Skin of body (tissue), 2 donors: ENCODE data around the gene C10orf88. TPM values are rescaled to one million over a fixed set of nuclear protein-coding genes. Genes with fewer than 3 reads are reported as not detected.
"Not testable (repeated sequence)": the region's sequence is repeated elsewhere in the genome, so short reads cannot be mapped to it uniquely, and the experiment has no call there.

ENCODE experiments used
- DNase-seq: peaks from one replicate; lab custom pipeline; 2025; lab: John Stamatoyannopoulos, UW
- total RNA-seq: library from RNA; depleted of rRNA; stranded (reverse); fragments of >200 nt; gene quantifications from one replicate; pipeline ENCODE4 v1.2.3, GENCODE V29; 2014

C10orf88 gene
- total RNA-seq, 1 donor from 2014 or later: 13.4 TPM

GRCh38 chr10:122962405-122962804 is 8.4 kb upstream of the C10orf88 start:
- no peak for DNase-seq

- no peak for DNase-seq
Measured at GRCh38 chr10:122957474-122957873, 3.4 kb upstream of the C10orf88 start.

- DNase-seq: no peak
Measured at GRCh38 chr10:122955892-122956291, 1.9 kb upstream of the C10orf88 start.

GRCh38 chr10:122954731-122955050 is 664 bp upstream of the C10orf88 start:
- DNase-seq: no peak

- no peak for DNase-seq
Measured at GRCh38 chr10:122949296-122949695, 4.7 kb downstream of the C10orf88 start.

DNA sequence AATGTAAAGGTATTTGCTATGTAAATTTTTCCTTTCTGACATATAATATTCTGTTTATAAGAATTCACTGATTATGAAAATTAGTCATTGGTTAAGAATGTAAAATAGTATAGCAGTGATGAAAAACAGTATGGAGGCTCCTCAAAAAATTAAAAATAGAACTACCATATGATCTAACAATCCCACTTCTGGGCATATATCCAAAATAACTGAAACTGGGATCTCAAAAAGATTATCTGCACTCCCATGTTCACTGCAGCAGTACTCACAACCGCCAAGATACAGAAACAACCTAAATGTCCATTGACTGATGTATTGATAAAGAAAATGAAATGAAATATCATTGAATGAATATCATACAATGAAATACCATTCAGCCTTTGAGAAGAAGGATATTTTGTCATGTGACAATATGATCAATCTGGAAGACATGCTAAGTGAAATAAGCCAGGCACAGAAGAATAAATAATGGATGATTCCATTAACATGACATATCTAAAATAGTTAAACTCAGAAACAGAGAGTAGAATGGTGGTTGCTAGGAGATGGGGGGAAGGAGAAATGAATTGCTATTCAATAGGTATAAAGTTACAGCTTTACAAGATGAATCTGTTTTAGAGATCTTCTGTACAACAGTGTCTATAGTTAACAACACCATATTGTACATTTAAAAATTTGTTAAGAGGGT is 14.0 kb downstream of the C10orf88 start:
- no peak for DNase-seq

GRCh38 chr10:122939133-122939855 is 14.7 kb downstream of the C10orf88 start:
- no peak for DNase-seq

DNA sequence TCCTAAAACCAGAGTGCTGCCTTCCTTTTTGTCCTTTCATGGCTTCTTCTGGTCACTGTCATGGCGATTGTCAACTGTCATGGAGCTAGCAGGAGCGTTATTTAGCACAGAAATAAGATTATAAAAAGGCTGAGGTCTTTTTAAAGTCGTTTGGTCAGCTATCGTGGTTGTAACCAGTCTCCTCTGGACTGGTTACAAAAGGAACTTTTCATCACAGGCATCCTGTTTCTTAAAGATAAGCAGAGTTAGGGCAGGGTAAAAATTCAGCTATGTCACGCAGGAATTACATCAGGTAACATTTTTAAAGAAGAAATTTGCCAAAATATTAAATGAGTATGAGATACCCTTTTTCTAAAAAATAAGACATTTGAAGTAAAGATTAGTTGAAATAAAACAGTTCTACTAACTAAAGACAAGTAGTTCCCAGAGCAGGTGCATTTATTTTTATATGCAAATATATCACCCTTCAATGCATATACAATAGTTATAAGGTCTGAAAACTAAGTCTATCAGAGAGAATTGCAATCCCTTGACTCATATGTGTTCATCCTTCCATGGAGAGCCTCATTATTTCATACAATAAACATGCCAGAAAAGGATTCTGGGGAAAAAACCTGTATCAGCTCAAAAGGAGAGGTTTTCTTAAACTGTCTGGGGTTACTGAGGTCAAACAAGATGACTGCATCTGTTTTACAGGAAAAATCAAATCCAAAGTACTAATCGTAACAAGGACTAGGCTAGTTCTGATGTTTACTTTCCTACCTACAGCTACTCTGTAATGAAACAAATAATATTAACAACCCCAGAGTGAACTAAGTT is 22.7 kb downstream of the C10orf88 start:
- DNase-seq: no peak

DNA sequence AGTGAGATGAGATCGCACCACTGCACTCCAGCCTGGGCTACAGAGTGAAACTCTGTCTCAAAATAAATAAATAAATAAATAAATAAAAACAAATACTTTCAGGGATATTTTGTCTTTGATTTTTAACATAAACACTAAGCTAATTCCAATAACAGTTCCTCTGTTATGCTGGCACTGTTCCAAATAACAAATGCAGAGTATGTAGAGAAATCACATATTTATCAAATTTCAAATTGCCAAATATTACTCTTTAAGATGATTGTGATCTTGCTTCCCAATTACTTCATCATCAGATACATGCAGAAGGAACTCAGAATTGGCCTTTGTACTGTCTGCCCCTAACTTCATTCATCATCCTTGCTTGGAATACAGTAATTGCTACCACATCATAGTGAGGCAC is 23.9 kb downstream of the C10orf88 start:
- no peak for DNase-seq

DNA sequence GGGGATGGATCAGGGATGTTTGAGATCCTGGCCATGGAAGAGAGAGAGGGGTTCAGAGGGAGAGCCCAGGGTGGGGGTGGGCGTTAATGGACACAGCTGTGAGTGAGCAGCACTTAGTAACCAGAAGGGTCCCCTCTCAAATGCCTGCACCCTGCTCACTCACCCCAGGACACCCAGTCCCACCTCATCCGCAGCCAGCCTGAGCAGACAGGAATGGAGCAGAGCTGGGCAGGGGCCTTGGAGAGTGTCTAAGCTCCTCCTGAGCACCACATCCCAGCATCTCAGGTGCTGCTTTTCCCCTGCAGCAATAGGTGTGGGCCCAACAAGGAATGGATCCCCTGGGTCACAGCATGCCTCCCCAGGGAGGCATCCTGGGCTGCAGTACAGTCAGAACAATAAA is 38.3 kb downstream of the C10orf88 start:
- no peak for DNase-seq

- DNase-seq: no peak
Measured at GRCh38 chr10:122911889-122912484, 42.0 kb downstream of the C10orf88 start.

DNA sequence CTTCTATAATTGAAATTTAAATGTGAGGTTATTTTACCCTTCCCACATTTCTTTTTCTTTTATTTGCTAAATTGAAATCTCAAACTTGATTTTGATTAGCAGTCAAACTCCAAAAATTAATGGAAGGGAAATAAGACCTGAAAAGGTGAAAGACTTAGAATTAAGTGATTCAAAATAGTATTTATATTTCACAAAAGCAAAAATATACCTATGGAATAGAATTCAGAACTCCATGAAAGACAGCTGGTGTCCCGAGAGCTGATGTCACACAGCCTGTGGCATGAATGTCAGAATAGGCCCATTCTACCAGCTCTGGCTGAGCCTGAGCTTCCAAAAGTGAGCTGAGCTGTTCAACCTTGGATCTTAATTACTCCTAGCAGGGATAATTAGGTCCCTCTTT is 43.7 kb downstream of the C10orf88 start, which contains the start of gene FAM24A:
TSS of gene FAM24A (plus strand) at position 301 of the 400 bp plus-strand sequence. CDS start 1,025 bp downstream, outside the sequence.
- DNase-seq: no peak

GRCh38 chr10:122903861-122904260 is 50.2 kb downstream of the C10orf88 start:
- not testable (repeated sequence) for DNase-seq

DNA sequence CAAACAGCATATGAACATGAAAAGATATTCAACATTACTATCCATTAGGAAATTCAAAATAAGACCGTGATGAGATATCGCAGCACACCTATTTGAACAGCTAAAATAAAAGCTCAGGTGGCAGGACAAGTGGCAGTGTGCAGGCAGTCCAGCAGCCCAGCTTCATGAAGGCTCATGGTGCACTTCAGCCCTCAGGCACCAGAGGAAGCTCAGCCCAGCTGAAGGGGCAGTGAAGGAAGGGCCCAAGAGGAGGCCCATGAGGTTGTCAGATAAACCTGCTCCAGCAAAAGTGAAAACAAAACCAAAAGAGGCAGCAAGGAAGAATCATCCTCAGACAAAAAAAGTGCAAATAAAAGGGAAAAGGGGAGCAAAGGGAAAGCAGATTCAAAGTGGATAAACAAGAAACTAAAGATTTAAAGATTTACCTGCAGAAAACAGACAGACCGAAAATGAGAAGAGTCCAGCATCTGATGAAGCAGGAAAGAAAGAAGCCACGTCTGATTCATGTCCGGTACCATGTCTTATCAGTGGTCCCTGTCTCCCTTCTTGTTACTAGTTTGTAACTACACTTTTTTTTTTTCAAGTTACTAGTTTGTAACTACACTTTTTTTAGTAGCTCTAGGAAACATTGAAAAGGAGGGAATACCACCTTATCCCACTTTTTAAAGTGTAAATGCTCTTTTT is 59.6 kb downstream of the C10orf88 start:
- DNase-seq: no peak

DNA sequence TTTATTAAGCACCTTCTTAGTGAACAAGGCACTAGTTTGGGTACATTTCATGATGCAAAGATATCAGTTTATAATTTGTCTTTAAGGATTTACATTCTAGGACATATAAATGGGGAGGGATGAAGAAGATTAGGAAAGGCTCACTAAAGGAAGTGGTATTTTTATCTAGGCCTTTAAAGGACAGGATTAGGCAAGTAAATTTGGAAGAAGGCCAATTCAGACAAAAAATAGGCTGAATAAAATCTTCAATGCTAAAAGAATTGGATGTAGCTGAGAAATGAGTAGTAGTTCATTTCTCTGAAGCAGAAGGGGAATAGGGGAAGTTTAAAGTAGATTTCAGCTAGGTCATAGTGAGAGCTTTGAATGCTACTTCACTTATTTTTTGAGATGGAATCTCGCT is 69.9 kb downstream of the C10orf88 start:
- no peak for DNase-seq

- DNase-seq: no peak
Measured at GRCh38 chr10:122882766-122883165, 71.3 kb downstream of the C10orf88 start.

Other genes with a start within 250 kb of the C10orf88 start
- 0.59 TPM for gene CUZD1, start 108.4 kb downstream of the C10orf88 start, total RNA-seq
- 5.7 TPM for gene FAM24B, start 74.6 kb downstream of the C10orf88 start, total RNA-seq
- not detected for gene FAM24A, start 43.6 kb downstream of the C10orf88 start, total RNA-seq
- gene PSTK, start 26.2 kb upstream of the C10orf88 start, total RNA-seq: 4.1 TPM
- 11.8 TPM for gene IKZF5, start 54.6 kb upstream of the C10orf88 start, total RNA-seq
- gene ACADSB, start 54.8 kb upstream of the C10orf88 start, total RNA-seq: 13.1 TPM
- not detected for gene HMX3, start 181.7 kb upstream of the C10orf88 start, total RNA-seq
- gene HMX2, start 193.9 kb upstream of the C10orf88 start, total RNA-seq: not detected
- gene BUB3, start 200.2 kb upstream of the C10orf88 start, total RNA-seq: 117 TPM